ENCODE data around the gene TMEM63C.

Gene TMEM63C

DNA sequence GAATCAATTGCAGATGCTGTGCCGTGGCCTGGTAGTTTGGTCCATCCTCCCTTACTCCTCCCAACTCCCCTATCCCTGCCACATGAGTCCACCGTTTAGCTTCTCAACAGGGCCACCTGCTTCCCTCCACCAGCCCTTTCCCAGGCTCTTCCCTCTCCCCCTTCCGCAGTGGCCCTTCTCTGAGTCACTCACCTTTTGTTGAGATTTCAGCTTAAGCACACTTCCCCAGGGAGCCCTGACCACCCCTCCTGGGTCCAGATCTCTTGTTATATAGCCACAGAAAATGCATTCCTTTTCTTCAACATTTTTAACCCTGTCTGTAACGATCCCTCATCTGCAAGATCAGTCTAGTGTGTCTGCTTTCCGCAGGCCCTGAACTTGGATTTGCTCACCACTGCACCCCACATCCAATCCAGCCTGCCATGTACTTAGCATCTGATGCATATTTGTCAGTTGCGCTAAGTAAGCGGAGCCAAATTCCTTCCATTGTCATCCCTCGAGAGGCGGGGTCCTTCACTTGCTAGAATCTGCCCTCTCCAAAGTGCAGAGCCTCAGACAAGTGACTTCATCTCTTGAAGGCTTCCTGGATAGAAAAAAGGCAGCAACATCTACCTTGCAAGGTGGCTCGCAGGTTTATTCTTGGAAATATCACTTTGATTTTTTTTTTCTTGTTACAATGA lies 41.1 kb downstream of the TMEM63C start:
- Histone ChIP-seq H3K4me2 (ENCODE audit: low read length) (no peak overlapping the region), H3K9me2 (ENCODE audit: low read depth, low read length) (no peaks in the 10 kb centered on the region), H3F3A (ENCODE audit: insufficient read depth, low read length) (no peaks in the 10 kb centered on the region), H3K9me3 (ENCODE audit: low read length) (no peaks in the 10 kb centered on the region), H3K36me3 (ENCODE audit: insufficient read depth, low read length) (no peaks in the 10 kb centered on the region), H3K79me2 (ENCODE audit: insufficient read depth, low read length) (no peaks in the 10 kb centered on the region), H3K4me3 (ENCODE audit: low read depth, low read length, poor library complexity, severe bottlenecking) (no peak overlapping the region), H3K9ac (ENCODE audit: low read length) (no peak overlapping the region), H3K4me1 (ENCODE audit: insufficient read depth, low read length, severe bottlenecking) (no peaks in the 10 kb centered on the region), H4K20me1 (ENCODE audit: insufficient read depth, low read length) (no peaks in the 10 kb centered on the region), H3K27ac (ENCODE audit: low read depth, low read length, poor library complexity, severe bottlenecking) (no peak overlapping the region), H2AFZ (ENCODE audit: low read length) (no peak overlapping the region), H3K27me3 (ENCODE audit: insufficient read depth, low read length) (no peaks in the 10 kb centered on the region)
- TF ChIP-seq EZH2 (IDR thresholded peaks at IDR 0.05; ENCODE audit: borderline replicate concordance, low read length) = no peak
- TF ChIP-seq, protein P1, sequence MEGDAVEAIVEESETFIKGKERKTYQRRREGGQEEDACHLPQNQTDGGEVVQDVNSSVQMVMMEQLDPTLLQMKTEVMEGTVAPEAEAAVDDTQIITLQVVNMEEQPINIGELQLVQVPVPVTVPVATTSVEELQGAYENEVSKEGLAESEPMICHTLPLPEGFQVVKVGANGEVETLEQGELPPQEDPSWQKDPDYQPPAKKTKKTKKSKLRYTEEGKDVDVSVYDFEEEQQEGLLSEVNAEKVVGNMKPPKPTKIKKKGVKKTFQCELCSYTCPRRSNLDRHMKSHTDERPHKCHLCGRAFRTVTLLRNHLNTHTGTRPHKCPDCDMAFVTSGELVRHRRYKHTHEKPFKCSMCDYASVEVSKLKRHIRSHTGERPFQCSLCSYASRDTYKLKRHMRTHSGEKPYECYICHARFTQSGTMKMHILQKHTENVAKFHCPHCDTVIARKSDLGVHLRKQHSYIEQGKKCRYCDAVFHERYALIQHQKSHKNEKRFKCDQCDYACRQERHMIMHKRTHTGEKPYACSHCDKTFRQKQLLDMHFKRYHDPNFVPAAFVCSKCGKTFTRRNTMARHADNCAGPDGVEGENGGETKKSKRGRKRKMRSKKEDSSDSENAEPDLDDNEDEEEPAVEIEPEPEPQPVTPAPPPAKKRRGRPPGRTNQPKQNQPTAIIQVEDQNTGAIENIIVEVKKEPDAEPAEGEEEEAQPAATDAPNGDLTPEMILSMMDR (IDR thresholded peaks at IDR 0.05; ENCODE audit: low read length) = no peak

DNA sequence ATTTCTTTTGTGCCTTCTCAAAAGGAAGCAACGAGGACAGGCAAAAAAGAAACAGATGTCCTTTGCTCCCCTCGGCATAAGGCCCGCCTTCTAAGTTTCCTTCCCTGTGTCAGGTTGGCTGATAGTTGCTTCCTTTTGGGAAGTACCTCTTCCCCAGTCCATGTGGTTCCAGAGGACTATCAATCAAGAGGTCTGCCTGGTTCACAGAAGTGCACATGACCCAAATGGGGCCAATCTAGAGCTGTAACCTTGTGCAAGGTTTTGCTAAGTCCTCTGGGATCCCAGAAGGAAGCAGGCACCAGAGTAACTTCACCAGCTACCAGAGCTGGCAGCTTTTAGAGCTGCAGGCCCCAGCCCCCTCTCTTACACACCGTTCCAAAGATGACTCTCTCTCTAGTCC lies 42.6 kb downstream of the TMEM63C start:
- Histone ChIP-seq H3K9me3 (ENCODE audit: low read length) (no peaks in the 10 kb centered on the region), H3K27ac (ENCODE audit: low read depth, low read length, poor library complexity, severe bottlenecking) (no peak overlapping the region), H3K36me3 (ENCODE audit: insufficient read depth, low read length) (no peaks in the 10 kb centered on the region), H3F3A (ENCODE audit: insufficient read depth, low read length) (no peaks in the 10 kb centered on the region), H3K9me2 (ENCODE audit: low read depth, low read length) (no peaks in the 10 kb centered on the region), H2AFZ (ENCODE audit: low read length) (no peak overlapping the region), H3K4me2 (ENCODE audit: low read length) (no peak overlapping the region), H3K9ac (ENCODE audit: low read length) (no peak overlapping the region), H3K4me1 (ENCODE audit: insufficient read depth, low read length, severe bottlenecking) (no peaks in the 10 kb centered on the region), H3K79me2 (ENCODE audit: insufficient read depth, low read length) (no peaks in the 10 kb centered on the region), H3K27me3 (ENCODE audit: insufficient read depth, low read length) (no peaks in the 10 kb centered on the region), H4K20me1 (ENCODE audit: insufficient read depth, low read length) (no peaks in the 10 kb centered on the region), H3K4me3 (ENCODE audit: low read depth, low read length, poor library complexity, severe bottlenecking) (no peak overlapping the region)
- TF ChIP-seq, protein P1 (IDR thresholded peaks at IDR 0.05; ENCODE audit: low read length) = no peak
- TF ChIP-seq EZH2 (IDR thresholded peaks at IDR 0.05; ENCODE audit: borderline replicate concordance, low read length) = no peak

DNA sequence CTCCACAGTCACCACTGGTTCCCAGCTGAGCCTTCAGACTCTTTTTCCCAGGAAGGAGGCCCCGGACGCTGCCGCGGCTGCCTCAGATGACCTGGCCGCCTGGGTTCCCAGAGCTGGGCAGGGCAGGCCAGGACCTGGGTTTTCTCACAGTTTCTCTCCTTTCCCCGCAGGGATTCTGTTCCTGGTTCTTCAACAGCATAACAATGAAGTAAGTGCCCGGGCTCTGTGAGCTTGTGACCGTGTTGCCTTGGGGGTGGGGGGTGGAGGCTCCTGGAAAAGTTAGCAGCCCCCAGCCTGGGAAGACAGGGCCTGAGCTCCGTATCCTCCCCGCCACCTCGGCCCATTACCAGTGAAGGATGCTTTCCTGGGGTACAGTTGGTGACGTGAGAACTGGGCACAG lies 43.7 kb downstream of the TMEM63C start:
- no peaks in the 10 kb centered on the region for H3F3A ChIP-seq (ENCODE audit: insufficient read depth, low read length)
- no peak overlapping the region for H3K4me2 ChIP-seq (ENCODE audit: low read length)
- H3K4me3 ChIP-seq (ENCODE audit: low read depth, low read length, poor library complexity, severe bottlenecking) = no peak overlapping the region
- no peak overlapping the region for H3K9ac ChIP-seq (ENCODE audit: low read length)
- no peaks in the 10 kb centered on the region for H3K79me2 ChIP-seq (ENCODE audit: insufficient read depth, low read length)
- no peak overlapping the region for H3K27ac ChIP-seq (ENCODE audit: low read depth, low read length, poor library complexity, severe bottlenecking)
- no peaks in the 10 kb centered on the region for H3K27me3 ChIP-seq (ENCODE audit: insufficient read depth, low read length)
- no peaks in the 10 kb centered on the region for H3K9me2 ChIP-seq (ENCODE audit: low read depth, low read length)
- H3K36me3 ChIP-seq (ENCODE audit: insufficient read depth, low read length) = no peaks in the 10 kb centered on the region
- H3K4me1 ChIP-seq (ENCODE audit: insufficient read depth, low read length, severe bottlenecking) = no peaks in the 10 kb centered on the region
- H3K9me3 ChIP-seq (ENCODE audit: low read length) = no peaks in the 10 kb centered on the region
- TF ChIP-seq, protein P1 (IDR thresholded peaks at IDR 0.05; ENCODE audit: low read length) = no peak
- no peak for TF ChIP-seq EZH2 (IDR thresholded peaks at IDR 0.05; ENCODE audit: borderline replicate concordance, low read length)
- no peak overlapping the region for H2AFZ ChIP-seq (ENCODE audit: low read length)
- no peaks in the 10 kb centered on the region for H4K20me1 ChIP-seq (ENCODE audit: insufficient read depth, low read length)

Measured in OCI-LY1 (cell line).